Measurements from ENCODE around the gene DAPL1.
"Not testable (repeated sequence)": the region's sequence is repeated elsewhere in the genome, so short reads cannot be mapped to it uniquely, and the experiment has no call there.

DNA sequence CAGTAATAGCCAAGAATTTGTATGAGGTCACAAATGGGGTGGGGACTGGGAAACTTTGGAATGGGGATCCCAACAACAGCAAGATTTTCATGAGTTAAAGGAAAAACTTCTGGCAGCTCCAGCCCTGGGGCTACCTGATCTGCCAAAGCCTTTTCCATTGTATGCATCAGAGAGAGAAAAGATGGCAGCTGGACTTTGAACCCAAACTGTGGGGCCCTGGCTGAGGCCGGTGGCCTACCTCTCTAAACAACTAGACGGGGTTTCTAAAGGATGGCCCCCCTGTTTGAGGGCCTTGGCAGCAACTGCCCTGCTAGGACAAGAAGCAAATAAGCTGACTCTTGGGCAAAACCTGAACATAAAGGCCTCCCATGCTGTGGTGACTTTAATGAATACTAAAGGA, 52.4 kb downstream of the DAPL1 start:
- TF ChIP-seq, protein P1, sequence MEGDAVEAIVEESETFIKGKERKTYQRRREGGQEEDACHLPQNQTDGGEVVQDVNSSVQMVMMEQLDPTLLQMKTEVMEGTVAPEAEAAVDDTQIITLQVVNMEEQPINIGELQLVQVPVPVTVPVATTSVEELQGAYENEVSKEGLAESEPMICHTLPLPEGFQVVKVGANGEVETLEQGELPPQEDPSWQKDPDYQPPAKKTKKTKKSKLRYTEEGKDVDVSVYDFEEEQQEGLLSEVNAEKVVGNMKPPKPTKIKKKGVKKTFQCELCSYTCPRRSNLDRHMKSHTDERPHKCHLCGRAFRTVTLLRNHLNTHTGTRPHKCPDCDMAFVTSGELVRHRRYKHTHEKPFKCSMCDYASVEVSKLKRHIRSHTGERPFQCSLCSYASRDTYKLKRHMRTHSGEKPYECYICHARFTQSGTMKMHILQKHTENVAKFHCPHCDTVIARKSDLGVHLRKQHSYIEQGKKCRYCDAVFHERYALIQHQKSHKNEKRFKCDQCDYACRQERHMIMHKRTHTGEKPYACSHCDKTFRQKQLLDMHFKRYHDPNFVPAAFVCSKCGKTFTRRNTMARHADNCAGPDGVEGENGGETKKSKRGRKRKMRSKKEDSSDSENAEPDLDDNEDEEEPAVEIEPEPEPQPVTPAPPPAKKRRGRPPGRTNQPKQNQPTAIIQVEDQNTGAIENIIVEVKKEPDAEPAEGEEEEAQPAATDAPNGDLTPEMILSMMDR (IDR thresholded peaks at IDR 0.05): not testable (repeated sequence)
- not testable (repeated sequence) for TF ChIP-seq POLR2A (IDR thresholded peaks at IDR 0.05)

Data from right lobe of liver (tissue), 4 donors.